Suppressor macrophage treated with lipopolysaccharide for 1 hour (primary cell): ENCODE measurements around the gene PHF10.
"Not testable (repeated sequence)": the region's sequence is repeated elsewhere in the genome, so short reads cannot be mapped to it uniquely, and the experiment has no call there.

Experiments
- DNase-seq, 3 donors: peaks; one replicate each; pipeline ENCODE4 v3.0.0-alpha.2; 2020 to 2022

The PHF10 gene

DNA sequence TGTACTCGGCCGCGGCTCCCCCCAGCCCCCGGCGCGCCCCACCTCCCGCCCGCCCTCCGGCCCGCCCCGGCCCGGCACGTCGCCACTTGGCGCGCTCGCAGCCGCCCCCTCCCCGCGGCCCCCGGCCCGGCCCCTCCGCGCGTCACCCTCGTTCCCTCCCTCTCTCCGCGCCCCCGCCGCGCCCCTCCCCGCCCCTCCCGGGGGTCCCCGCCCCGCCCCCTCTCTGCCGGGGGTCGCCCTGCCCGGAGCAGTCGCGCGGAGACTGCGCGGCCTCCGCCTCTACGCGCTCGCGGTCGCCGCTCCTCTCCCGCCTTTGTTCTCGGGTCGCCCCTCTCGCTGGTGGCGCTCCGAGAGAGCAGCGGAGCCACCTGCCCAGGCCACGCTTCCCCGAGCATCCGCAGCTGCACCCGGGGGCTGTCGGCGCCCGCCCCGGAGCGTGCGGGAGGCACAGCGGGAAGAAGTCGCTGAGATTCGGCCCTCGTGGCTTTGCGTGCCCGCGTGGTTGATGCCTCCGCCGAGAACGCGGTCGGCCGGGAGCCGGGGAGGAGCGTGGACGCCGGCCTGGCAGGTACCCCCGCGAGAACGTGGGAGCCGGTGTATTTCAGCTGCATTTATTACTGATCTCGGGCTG, at the start of gene PHF10:
PHF10 (minus strand) TSS at position 7 of the 631 bp plus-strand sequence. CDS start 569 bp downstream, outside the sequence.
- DNase-seq: peak; percentile 34 to 76 (median 56)

DNA sequence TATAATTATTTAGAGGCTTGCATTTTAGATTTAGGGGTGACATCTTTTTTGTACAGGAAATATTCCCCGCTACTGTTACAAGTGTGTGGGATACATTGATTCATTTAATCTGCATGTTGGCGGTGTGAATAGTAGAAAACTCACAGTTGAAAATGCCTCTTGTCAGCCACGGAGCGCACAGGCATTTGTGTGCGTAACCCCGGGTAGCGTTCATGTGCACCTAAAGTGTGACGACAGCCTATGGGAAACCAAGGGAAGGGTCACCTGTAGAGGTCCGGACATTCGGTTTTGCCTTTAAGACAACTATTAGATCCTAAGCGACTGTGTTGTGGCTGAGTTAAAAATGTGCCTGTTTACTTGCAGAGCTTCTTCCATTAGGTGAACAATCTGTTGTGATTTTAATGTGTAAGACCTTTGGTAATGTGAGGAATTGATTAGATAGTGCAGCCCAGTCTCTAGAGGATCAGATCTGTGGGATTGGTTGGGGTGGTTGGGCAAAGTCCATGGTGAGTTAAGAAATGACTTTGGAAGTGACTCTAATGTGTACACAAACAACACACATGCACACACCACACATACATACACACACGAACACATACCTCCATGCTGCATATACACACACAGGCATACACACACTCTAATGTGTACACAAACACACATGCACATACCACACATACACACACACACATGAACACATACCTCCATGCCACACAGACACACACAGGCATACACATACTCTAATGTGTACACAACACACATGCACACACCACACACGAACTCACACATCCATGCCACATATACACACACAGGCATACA, 42.8 kb upstream of the PHF10 start:
- DNase-seq: no peak

DNA sequence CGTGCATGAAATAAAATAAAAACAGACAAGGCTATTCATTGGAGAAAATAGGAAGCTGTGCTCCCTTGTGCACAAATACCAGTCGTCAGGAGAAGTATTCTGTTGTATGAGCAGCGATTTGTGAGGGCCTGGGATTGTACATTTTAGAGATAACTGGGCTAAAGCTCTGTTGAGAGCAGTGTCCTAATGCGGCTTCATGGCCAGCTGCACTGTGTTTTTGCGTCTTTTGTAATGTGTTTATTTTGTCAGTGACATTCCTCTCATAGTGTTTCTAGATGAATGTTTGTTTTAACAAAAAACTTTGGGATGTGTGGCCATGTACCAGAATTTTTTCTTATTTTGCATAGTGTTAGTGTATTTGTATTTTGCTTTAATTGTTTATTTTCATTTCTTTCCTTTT, 41.9 kb upstream of the PHF10 start:
- DNase-seq: no peak

DNA sequence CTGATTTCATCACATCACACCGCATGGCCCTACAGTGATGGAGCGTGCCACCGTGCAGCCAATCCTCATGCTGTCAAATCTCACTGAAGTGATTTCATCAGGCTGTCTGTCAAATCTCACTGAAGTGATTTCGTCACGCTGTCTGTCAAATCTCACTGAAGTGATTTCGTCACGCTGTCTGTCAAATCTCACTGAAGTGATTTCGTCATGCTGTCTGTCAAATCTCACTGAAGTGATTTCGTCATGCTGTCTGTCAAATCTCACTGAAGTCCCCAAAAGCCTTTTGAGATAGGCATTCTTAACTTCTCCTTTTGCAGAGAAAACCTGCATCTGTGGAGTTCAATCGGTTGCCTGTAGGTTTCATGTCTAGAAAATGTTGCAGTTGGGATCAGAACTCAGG, 41.5 kb upstream of the PHF10 start:
- not testable (repeated sequence) for DNase-seq

DNA sequence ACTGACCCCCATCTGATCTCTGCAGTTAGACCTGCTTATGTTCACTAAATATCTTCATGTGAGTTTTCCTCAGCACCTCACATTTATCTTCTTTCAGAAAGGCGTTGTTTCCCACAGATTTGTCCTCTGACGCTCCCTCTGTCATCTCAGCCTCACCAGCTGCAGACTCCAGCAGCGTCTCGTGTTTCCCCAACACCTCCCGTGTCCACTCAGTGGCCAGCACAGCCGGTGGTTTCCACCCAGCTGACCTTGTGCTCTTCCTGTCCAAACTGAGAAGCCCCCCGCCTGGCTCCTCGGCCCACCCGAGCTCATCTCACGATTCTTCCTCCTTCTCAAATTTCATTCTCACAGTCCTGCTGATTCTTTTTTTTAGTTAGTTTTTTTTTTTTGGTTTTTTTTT, 39.6 kb upstream of the PHF10 start:
- DNase-seq: no peak

DNA sequence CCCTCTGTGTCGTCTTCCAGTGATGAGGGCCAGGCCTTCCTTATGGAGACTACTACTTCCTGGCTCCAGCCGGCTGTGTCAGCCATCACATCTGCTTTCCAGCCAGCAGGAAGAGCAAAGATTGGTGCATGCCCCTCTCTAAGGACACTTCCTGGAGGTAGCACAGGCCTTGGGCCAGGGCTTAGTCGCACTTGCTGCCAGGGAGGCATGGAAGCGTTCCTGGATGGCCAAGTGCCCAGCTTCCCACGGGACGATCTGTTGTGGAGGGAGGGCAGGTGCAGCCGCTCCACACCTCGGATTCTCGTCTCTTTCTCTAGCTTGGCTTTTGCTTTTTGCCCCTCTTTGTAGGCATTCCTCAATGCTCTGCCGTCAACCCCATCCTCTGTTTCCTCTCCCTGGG, 39.0 kb upstream of the PHF10 start:
- DNase-seq: no peak

DNA sequence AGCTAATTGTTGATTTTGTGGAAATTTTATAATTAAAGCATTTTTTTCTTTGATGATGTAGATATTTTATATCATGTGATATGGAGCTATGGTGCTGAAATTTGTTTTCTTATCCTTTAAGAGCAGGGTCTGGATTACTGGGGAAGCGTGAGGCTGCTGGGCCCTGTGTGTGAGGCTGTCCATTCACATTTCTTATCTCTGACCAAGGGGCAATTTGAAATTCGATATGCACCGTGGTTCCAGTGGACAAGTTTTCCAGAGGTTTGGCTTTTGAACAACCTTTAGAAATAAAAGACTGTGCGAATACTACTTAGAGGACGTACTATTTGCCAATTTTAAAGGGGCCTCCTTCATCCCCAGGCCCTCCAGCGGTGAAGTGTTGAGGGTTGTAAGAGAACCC, 30.9 kb upstream of the PHF10 start:
- DNase-seq: no peak

DNA sequence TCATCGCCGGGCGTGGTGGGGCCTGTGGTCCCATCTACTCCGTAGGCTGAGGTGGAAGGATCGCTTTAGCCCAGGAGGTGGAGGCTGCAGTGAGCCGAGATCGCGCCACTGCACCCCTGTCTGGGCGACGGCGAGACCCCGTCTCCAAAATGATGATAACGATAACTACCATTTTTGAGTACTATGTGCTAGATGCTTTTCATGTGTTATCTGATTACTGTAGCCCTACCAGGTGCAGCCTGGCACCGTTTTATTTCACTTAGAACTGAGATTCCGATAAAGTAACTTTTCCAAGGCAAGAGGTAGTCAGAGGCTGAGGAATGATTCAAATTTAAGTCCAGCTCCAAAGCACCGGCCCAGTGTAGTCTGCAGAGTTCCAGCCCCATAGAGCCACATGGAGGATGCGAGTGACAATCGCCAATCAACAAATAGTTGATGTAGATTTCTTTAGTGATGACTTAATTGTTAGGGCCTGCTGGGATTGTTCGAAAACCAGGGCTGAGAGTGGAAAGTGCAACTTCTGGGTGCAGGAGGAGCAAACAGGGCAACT, 27.8 kb upstream of the PHF10 start:
- DNase-seq: peak in 1 of 3 donors; percentile 4

DNA sequence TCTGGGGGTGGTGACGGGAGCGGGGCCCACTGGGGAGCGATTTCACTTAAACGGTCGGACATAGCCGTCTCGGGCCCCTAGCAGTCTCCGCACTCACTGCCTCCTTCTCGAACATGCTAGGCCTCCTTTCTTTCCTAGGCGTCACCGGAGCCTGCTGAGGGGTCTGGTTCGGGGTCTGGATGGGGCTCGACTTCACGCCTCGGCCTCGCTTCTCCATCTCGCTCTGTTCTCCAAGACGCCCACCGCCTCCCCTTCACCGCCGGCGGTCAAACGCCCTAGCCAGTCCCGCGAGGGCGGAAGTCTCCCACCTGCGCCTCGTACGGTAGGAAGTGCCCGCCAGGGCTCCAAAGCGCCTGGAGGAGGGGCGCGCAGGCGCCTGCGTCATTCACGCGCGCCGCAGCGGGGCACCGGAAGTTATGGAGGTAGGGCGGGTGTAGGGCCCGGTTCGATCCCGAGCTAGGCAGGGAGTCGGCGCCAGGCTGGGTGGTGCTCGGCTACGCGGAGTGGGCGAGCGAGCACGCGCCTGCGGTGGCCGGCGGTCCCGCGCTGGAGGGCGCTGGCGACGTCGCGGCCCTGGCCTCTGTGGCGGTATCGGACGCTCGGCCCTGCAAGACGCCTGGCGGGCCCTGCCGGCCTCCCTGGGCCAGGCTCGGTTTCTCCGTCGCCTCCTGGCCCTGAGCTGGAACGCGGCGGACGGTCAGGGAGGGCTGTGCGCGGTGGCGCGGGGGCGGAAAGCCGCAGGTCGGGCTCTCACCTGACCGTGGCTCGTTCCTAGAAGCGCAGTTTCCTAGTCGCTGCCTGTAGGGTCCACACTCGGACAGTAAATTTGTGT, 27.2 kb upstream of the PHF10 start, which contains the start of the genes DYNLT2 and ERMARD:
DYNLT2 (minus strand) TSS at position 331 of the 832 bp plus-strand sequence; CDS start at position 217, 114 bp downstream.
ERMARD (plus strand) TSS at position 381 of the 832 bp plus-strand sequence; CDS start at position 417, 36 bp downstream.
- DNase-seq: peak; percentile 95 to 97 (median 97)

DNA sequence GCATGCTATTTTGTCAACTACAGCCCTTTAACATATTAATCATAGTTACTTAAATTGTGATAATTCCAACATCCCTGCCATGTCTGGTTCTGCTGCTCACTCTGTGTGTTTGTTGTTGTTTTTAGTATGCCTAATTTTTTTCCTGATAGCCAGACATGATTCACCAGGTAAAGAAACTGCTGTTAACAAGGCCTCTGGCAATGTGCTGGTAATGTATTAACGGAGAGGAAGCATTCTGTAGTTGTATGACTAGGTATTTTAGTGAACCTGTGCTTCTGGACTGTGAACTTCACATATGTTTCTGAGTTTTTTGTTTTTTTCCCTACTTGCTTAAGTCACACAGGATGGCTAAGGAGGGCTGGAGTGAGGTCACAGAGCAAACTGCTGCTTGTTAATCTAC, 22.3 kb upstream of the PHF10 start:
- DNase-seq: no peak

DNA sequence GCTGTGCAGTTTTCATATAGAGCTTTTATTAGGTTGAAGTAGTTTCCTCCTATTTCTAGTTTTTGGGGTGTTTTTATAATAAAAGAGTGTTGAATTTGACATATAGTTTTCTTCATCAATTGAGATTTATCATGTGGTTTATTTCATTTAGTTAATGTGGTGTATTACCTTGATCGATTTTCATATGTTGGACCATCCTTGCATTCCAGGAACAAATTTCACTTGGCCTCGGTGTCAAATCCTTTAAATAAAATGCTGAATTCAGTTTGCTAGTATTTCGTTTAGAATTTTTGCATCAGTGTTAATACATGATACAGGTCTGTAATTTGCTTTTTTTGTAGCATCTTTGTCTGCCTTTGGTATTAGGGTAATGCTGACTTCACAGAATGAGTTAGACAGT, 21.1 kb upstream of the PHF10 start:
- DNase-seq: no peak

DNA sequence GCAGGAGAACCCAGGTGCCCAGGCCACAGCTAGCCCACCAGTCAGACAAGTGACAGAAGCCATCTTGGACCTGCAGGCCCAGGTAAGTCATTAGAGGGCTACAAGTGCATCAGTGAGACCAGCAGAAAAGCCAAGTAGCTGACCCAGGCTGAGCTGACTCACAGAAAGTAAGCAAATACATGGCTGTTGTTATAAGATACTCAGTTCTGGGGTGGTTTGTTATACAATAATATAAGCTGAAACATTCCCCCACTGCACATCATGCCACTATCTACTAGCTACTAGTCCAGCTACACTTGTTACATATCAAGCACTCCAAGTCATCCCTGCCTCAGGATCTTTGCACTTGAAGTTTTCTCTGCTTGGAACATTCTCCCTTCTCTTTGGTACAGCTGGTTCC, 17.0 kb upstream of the PHF10 start:
- DNase-seq: no peak

DNA sequence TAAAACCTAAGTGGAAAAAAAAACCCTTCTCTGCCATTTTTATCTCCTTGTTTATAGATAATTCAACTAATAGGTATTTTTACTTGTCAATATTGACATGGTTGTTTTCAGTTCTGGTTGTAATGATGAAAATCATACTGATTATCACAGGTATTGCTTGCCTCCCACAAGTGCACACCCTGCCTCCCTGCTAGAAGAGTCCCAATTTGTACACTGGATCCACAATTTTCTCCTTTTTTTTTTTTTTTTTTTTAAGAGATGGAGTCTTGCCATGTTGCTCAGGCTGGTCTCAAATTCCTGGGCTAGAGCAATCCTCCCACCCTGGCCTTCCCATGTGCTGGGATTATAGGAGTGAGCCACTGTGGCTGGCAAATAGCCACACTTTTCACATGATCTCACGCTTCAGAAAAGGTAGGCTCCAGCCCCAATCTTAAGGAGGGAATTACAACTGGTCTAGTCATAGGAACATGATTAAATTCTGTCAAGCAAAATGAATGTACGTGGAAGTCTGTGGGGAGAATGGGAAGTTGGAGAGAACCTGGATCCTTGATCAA, 14.8 kb upstream of the PHF10 start:
- no peak for DNase-seq

DNA sequence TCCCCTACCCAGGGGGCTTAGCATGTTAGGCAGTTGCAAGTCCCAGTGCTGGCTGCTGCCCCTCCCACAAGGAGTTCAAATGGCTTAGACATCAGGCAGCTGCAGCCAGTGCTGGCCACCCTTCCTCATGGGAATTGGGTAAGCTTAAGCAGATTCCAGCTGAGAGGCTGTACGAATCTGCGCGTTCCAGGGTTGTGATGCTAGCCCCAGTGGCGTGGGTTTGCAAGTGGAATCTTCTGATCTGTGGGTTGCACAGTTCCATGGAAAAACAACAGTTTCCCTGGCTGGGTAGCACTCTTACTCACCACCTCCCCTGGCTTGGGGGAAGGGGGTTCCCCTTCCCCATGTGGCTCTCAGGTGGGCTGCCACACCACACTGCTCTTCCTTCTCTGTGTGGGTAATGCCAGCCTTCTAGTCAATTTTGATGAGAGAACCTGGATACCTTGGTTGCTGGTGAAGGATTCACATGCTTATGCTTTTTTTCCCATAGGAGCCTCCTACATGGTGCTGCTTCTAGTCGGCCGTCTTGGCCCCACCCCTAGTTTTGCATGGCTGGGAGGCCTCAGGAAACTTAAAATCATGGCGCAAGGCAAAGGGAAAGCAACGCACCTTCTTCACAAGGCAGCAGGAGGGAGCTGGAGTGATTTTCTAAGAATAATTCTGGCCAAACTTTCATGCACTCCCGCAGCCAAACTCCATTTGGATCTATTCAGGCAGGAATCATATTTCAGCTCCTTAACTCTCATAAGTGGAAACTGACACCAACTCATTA, 14.1 kb upstream of the PHF10 start:
- no peak for DNase-seq

DNA sequence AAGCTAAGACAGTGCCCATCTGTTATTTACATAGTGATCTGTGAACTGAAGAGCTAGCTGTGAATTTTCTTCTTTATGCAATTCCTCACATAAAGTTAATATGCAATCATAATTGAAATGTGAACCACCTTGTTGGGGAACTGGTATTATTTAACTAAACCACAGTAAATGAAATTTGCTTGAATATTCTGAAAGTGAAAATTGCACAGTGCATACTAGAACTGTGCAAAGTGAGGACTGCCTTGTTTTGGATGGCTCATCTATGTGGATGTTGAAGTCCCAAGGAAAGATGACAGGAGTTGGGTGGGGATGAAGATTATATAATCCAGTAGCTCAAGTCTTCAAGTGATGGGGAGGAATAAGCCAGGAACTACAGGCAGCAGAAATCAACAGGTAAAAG, 5.7 kb upstream of the PHF10 start:
- DNase-seq: no peak

DNA sequence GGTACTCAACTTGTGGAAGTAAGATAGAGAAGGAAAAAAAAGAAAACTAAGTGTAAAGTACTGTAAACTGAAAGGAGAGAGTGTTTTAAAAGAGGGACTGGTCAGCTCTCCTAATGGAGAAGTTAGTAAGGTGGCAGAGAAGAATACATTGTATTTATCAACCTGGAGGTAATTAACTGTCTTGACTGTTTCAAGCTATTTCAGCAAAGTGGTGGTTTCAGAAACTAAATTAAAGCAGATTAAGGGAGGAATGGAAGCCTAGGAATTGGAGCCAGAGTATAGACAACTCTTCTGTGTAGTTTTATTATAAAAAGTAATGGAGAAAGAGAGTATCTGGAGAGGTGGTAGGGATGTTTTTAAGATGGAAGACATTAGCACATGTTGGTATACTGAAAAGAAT, 2.7 kb upstream of the PHF10 start:
- DNase-seq: no peak

DNA sequence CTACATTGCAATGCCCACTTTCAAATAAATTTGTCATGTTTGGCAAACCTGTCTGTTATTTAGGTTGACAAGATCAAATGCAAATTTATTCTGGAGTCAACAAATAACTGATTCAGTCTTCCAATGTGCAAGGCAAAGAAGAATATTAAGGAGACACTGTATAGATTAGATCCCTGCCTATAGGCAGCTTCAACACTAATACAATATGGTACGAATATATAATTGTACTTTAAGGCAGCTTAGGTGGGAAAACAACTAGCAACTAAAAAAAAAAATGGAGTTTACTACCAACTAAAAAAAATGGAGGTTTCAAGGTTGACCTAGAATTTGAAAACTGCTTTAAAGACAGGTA, 1.7 kb upstream of the PHF10 start:
- no peak for DNase-seq

DNA sequence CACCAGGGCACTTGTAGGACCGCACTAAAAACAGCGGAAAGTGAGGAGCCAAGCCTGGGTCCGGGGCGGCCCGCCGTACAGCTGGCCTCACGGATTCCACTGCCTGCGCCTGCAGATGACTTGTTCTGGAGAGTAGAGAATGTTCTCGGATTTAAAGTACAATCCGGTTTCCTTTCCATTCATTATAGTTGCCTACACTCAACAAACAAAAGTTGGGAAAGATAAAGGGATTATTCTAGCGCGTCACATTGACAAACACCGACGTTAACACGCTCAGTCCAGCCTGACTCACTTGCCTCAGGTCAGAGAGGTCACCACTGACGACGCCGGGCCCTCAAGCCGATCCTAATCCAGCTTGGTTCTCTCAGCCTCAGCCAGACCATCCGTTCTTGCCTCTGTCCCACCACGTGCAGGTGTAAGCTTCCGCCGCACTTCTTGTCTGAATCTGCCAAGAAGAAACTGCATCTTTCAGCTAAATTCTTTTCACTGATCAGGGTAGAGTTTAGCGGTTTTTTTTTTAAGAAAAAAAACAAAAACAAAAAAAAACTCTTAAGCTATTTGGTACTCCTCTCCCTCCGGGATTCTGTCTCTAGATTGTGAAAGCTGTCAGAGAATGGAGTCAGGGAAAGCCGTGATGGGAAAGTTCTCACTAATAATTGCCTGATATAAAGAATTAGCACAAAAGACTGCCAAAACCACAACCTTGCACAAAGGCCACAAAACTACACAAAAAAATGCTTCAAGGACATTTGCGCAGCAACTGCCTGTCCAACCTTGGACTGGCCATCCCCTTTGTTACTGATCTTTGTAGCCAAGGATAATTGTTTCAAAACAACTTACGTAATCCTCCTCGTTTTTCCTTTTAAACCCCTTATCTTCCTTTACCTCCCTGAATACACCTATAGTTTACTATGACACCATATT, 1.1 kb upstream of the PHF10 start:
- peak; percentile 71 to 88 (median 82) for DNase-seq

DNA sequence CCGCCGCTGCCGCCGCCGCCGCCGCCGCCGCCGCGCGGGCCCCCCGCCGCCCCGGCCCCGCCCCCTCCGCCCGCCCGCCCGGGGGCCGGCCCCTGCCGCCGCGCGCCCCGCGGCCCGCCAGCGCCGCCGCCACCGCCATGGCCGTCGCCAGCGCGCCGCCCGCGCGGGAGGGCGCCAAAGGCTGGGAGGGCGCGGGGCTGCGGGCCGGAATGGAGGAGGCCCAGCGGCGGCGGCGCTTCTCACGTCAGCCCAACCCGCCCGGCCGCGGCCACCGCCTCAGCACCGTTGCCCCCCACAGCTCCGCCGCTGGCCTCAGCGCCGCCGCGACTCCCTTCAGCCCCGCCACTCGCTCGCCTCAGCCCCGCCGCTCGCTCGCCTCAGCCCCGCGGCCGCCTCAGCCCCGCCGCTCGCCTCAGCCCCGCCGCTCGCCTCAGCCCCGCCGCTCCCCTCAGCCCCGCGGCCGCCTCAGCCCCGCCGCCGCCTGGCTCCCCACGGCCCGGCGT, 258 bp downstream of the PHF10 start:
- DNase-seq: peak; percentile 52 to 81 (median 61)

DNA sequence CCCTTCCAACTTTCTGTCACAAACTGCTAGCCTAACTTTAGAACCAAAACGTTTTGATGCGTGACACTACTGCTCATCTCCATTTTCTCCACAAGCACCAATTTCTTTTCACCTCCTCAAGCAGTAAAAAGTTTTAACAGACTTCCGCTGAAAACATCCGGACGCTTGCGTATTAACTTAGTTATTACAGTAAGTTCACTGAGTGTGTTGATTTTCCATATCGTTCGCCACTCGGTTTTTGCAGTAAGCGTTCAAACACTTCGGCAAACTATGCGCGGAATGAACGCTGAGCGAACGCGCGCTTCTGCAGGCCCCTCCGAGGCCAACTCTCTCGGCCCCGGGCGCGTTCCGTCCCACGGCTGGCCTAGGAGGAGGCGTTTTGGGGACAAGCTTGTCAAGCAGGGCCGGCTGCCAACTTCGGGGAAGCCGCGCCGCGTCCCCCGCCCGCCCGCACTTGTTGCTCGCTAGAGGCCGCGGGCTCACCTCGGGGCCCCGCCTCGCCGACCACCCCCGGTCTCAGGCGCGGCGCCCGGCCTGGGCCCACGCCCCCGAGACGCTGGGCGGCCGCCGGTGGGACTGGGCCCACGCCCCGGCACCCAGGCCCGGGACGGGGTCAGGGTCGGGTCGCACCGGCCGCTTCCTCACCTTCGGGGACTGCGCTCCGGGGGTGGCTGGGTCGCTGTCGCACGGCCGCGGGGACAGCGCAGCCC, 945 bp downstream of the PHF10 start:
- DNase-seq: peak; percentile 67 to 83 (median 72)
